Measurements from ENCODE around the gene KMT2E.
A peak's percentile ranks its signal among the peaks of the same experiment; 100 is the strongest.
"Not testable (repeated sequence)": the region's sequence is repeated elsewhere in the genome, so short reads cannot be mapped to it uniquely, and the experiment has no call there.

Gene KMT2E

GRCh38 chr7:105013816-105014692 is at the start of gene KMT2E:
KMT2E (plus strand) TSS chr7:105014205; CDS start chr7:105040953, 26,748 bp downstream.
- no peak for TF ChIP-seq ZNF274 (IDR thresholded peaks at IDR 0.05; ENCODE audit: low read depth, low read length)

GRCh38 chr7:104964626-104965236 is 49.3 kb upstream of the KMT2E start:
- H3K4me3 ChIP-seq (ENCODE audit: low read length), result no peak overlapping the region
- TF ChIP-seq ZNF274 (IDR thresholded peaks at IDR 0.05; ENCODE audit: low read depth, low read length), result no peak

More at GRCh38 chr7:105013816-105014692, at the start of gene KMT2E:
- peak within 1 kb of the TSS; percentile 88 for H3K4me3 ChIP-seq (ENCODE audit: low read length)

GRCh38 chr7:104966022-104966421 is 48.0 kb upstream of the KMT2E start:
- no peak for TF ChIP-seq ZNF274 (IDR thresholded peaks at IDR 0.05; ENCODE audit: low read depth, low read length)
- H3K4me3 ChIP-seq (ENCODE audit: low read length), result no peak overlapping the region

GRCh38 chr7:104967088-104967487 is 46.9 kb upstream of the KMT2E start:
- no peak for TF ChIP-seq ZNF274 (IDR thresholded peaks at IDR 0.05; ENCODE audit: low read depth, low read length)
- H3K4me3 ChIP-seq (ENCODE audit: low read length), result no peak overlapping the region

GRCh38 chr7:104967595-104967994 is 46.4 kb upstream of the KMT2E start:
- H3K4me3 ChIP-seq (ENCODE audit: low read length), result no peak overlapping the region

GRCh38 chr7:104968648-104969047 is 45.4 kb upstream of the KMT2E start:
- no peak overlapping the region for H3K4me3 ChIP-seq (ENCODE audit: low read length)
- no peak for TF ChIP-seq ZNF274 (IDR thresholded peaks at IDR 0.05; ENCODE audit: low read depth, low read length)

More at GRCh38 chr7:104967595-104967994, 46.4 kb upstream of the KMT2E start:
- TF ChIP-seq ZNF274 (IDR thresholded peaks at IDR 0.05; ENCODE audit: low read depth, low read length), result no peak

GRCh38 chr7:104969183-104969582 is 44.8 kb upstream of the KMT2E start:
- TF ChIP-seq ZNF274 (IDR thresholded peaks at IDR 0.05; ENCODE audit: low read depth, low read length), result no peak
- no peak overlapping the region for H3K4me3 ChIP-seq (ENCODE audit: low read length)

GRCh38 chr7:104971290-104972071 is 42.5 kb upstream of the KMT2E start:
- no peak overlapping the region for H3K4me3 ChIP-seq (ENCODE audit: low read length)
- TF ChIP-seq ZNF274 (IDR thresholded peaks at IDR 0.05; ENCODE audit: low read depth, low read length), result no peak

GRCh38 chr7:104972500-104972899 is 41.5 kb upstream of the KMT2E start:
- no peak overlapping the region for H3K4me3 ChIP-seq (ENCODE audit: low read length)
- no peak for TF ChIP-seq ZNF274 (IDR thresholded peaks at IDR 0.05; ENCODE audit: low read depth, low read length)

- H3K4me3 ChIP-seq (ENCODE audit: low read length), result no peak overlapping the region
- TF ChIP-seq ZNF274 (IDR thresholded peaks at IDR 0.05; ENCODE audit: low read depth, low read length), result no peak
Measured at GRCh38 chr7:104973227-104973626, 40.8 kb upstream of the KMT2E start.

- H3K4me3 ChIP-seq (ENCODE audit: low read length), result no peak overlapping the region
- TF ChIP-seq ZNF274 (IDR thresholded peaks at IDR 0.05; ENCODE audit: low read depth, low read length), result no peak
Measured at GRCh38 chr7:104973909-104974415, 40.0 kb upstream of the KMT2E start.

GRCh38 chr7:104975553-104975952 is 38.5 kb upstream of the KMT2E start:
- H3K4me3 ChIP-seq (ENCODE audit: low read length), result not testable (repeated sequence)

- no peak for TF ChIP-seq ZNF274 (IDR thresholded peaks at IDR 0.05; ENCODE audit: low read depth, low read length)
- H3K4me3 ChIP-seq (ENCODE audit: low read length), result no peak overlapping the region
Measured at GRCh38 chr7:104976966-104977636, 36.9 kb upstream of the KMT2E start.

GRCh38 chr7:104978460-104978859 is 35.5 kb upstream of the KMT2E start:
- TF ChIP-seq ZNF274 (IDR thresholded peaks at IDR 0.05; ENCODE audit: low read depth, low read length), result no peak
- H3K4me3 ChIP-seq (ENCODE audit: low read length), result no peak overlapping the region

Measured in GM08714 (cell line).